ENCODE data around the gene FAM20C. TPM values are rescaled to one million over a fixed set of nuclear protein-coding genes. Genes with fewer than 3 reads are reported as not detected.

The FAM20C gene
- total RNA-seq, 3 donors from 2014 or later (not counting 1 experiment from before 2014, with no cell fraction given): 1.2 to 8.6 (median 3.9) TPM

DNA sequence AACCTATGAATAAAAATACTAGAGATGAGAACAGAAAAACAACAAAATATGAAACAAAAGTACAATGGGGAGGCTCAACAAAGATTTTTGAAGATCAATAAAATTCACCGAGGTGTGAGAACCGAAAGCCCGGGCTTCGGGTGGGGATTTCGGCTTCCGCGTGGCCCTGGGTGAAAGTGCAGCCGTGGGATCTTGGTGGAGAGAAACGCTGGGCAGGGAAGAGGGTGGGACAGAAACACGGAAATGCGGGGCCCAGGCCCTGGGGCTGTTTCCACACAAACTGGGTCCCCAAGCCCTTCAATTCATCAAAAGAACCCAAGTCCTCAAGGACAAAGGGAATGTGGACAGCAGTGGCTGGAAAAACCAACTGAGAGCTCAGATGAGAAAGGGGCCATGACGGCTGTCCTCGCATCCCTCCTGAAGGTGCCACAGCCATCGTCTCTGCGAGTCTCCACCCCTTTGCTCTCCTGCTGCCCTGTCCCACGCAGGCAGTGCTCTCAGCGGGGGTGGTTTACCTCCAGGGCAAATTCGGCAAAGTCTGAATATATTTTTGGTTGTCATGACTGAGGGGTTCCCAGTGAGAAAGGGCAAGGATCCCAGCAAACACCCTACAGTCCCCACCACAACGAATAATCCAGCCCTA lies 117.3 kb downstream of the FAM20C start:
- intact Hi-C loops (cut with micrococcal nuclease): no loop called here
- no peak for ATAC-seq

More for the DNA sequence above, 117.3 kb downstream of the FAM20C start:
- H3K9me3 Mint-ChIP-seq: no peaks in the 10 kb centered on the region
- H3K4me1 Mint-ChIP-seq: no peaks in the 10 kb centered on the region
- TF ChIP-seq, protein P1, sequence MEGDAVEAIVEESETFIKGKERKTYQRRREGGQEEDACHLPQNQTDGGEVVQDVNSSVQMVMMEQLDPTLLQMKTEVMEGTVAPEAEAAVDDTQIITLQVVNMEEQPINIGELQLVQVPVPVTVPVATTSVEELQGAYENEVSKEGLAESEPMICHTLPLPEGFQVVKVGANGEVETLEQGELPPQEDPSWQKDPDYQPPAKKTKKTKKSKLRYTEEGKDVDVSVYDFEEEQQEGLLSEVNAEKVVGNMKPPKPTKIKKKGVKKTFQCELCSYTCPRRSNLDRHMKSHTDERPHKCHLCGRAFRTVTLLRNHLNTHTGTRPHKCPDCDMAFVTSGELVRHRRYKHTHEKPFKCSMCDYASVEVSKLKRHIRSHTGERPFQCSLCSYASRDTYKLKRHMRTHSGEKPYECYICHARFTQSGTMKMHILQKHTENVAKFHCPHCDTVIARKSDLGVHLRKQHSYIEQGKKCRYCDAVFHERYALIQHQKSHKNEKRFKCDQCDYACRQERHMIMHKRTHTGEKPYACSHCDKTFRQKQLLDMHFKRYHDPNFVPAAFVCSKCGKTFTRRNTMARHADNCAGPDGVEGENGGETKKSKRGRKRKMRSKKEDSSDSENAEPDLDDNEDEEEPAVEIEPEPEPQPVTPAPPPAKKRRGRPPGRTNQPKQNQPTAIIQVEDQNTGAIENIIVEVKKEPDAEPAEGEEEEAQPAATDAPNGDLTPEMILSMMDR (IDR thresholded peaks at IDR 0.05): no peak
- H3K36me3 ChIP-seq (ENCODE audit: control insufficient read depth, insufficient read depth, low read length): no peaks in the 10 kb centered on the region
- H3K4me1 ChIP-seq (ENCODE audit: control insufficient read depth, insufficient read depth, low read length): no peaks in the 10 kb centered on the region
- H3K27ac Mint-ChIP-seq: no peak overlapping the region
- H3K9me3 ChIP-seq (ENCODE audit: control insufficient read depth, insufficient read depth, low read length): no peaks in the 10 kb centered on the region
- WGBS (ENCODE audit: insufficient coverage): 92% methylated on average over 17 of the region's 19 CpGs
- peaks cover 2% of the 10 kb centered on the region for H3K27me3 ChIP-seq (ENCODE audit: control insufficient read depth, insufficient read depth, low read length)
- DNase-seq: no peak
- no peak overlapping the region for H3K27ac ChIP-seq (ENCODE audit: low read length)
- H3K27me3 Mint-ChIP-seq (ENCODE audit: low read depth in 2 of 2): peaks cover 8 to 43% of the 10 kb centered on the region in 2 donors
- H3K4me3 ChIP-seq (ENCODE audit: low read length): no peak overlapping the region
- no peak overlapping the region for H3K4me3 Mint-ChIP-seq
- peaks cover 6% of the 10 kb centered on the region for H3K36me3 Mint-ChIP-seq

Other genes starting within 250 kb of the FAM20C start
- not detected for gene FOXL3, start 97.6 kb downstream of the FAM20C start, total RNA-seq

Data from natural killer cell (primary cell).